ENCODE results near the gene LRRC74B.

DNA sequence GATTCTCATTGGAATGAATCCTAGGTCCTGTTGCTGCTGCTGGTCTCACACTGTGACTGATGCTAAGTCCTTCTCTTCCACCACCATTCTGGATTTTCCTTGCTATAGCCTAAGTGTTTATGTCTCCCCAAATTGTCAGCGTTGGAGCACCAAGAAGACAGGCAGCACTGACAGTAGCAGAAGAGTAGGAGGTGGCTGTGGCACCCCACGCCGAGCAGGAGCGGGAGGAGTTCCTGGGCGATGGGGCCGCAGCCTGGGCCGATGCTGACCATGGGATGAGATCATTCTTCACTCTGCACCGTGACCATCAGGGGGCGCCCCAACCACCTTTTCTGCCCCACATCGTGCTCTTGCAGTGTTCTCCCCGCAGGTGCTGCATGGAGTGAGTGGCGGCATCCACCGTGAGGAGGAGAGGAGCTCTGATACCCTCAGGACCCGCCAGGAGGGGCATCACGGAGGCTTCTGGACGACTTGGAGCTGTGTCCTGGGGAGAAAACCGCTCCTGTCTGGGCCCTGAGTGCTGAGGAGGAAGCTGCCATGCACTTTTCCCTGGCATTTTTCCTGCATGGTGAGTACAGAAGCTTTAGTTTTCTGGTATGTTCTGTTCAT is 57.0 kb downstream of the LRRC74B start:
- TF ChIP-seq EZH2 (IDR thresholded peaks at IDR 0.05; ENCODE audit: low read length, missing control alignments) = no peak
- TF ChIP-seq, protein P1, sequence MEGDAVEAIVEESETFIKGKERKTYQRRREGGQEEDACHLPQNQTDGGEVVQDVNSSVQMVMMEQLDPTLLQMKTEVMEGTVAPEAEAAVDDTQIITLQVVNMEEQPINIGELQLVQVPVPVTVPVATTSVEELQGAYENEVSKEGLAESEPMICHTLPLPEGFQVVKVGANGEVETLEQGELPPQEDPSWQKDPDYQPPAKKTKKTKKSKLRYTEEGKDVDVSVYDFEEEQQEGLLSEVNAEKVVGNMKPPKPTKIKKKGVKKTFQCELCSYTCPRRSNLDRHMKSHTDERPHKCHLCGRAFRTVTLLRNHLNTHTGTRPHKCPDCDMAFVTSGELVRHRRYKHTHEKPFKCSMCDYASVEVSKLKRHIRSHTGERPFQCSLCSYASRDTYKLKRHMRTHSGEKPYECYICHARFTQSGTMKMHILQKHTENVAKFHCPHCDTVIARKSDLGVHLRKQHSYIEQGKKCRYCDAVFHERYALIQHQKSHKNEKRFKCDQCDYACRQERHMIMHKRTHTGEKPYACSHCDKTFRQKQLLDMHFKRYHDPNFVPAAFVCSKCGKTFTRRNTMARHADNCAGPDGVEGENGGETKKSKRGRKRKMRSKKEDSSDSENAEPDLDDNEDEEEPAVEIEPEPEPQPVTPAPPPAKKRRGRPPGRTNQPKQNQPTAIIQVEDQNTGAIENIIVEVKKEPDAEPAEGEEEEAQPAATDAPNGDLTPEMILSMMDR (conservative IDR thresholded peaks at IDR 0.05 in 1 of 2, IDR thresholded peaks at IDR 0.05 in 1 of 2; ENCODE audit: low read depth in 1 of 2, low read length in 2 of 2) = peak; percentile 71

Data from fibroblast of lung (primary cell).